IPS-18a (cell line): ENCODE data around the gene NKAP.

Experiments
- H3K27ac ChIP-seq: one replicate; pipeline ENCODE4 v1.5.1; 2013; ENCODE audit warnings: low read length
- H3K27me3 ChIP-seq: one replicate; pipeline ENCODE4 v1.6.1; 2013; ENCODE audit warnings: mild to moderate bottlenecking, low read length; ENCODE audit not compliant: control insufficient read depth, insufficient read depth
- H3K36me3 ChIP-seq: one replicate; pipeline ENCODE4 v1.6.1; 2013; ENCODE audit warnings: low read depth, low read length; ENCODE audit not compliant: control insufficient read depth
- H3K4me1 ChIP-seq: one replicate; pipeline ENCODE4 v1.6.1; 2013; ENCODE audit warnings: low read depth, low read length; ENCODE audit not compliant: control insufficient read depth
- H3K4me3 ChIP-seq: one replicate; pipeline ENCODE4 v1.5.1; 2013; ENCODE audit warnings: low read length
- H3K9ac ChIP-seq: one replicate; pipeline ENCODE4 v1.6.1; 2013; ENCODE audit warnings: mild to moderate bottlenecking, low read length, moderate library complexity
- H3K9me3 ChIP-seq: one replicate; pipeline ENCODE4 v1.6.1; 2013; ENCODE audit warnings: low read depth, low read length; ENCODE audit not compliant: control insufficient read depth

NKAP gene

DNA sequence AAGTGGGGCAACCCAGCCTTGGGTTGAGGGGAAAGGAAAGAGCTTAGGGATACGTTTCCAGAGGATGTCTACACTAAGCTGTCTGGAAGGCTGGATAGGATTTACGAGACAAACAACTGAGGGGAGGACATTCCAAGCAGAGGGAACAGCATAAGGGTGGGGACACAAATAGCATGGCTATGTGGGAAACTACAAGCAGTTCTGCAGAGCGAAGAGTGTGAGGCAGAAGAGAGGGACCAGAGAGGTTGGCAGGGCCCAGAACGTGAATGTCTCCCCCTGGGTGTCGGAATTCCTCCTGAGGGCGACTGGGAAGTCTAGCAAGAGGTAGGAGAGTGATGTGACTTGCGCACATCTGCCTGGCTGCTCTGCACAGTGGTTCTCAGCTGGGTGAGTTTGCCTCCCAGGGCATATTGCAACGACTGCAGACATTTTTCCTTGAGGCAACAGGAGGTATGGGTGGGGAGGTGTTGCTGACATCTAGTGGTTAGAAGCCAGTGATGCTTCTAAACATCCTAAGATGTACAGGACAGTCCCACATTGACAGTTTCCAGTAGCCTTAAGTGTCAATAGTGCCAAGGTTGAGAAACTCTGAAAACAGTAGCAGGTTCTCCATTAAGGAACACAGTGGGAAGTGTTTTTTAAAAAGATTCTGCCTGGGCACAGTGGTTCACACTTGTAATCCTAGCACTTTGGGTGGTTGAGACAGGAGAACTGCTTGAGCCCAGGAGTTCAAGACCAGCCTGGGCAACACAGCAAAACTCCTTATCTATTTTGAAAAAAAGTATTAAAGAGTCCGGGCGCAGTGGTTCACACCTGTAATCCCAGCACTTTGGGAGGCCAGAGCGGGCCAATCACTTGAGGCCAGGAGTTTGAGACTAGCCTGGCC is 62.8 kb downstream of the NKAP start:
- H3K9me3 ChIP-seq: peaks cover 8% of the 10 kb centered on the region
- H3K4me3 ChIP-seq: no peak overlapping the region
- H3K36me3 ChIP-seq: no peaks in the 10 kb centered on the region
- H3K9ac ChIP-seq: no peak overlapping the region
- H3K27ac ChIP-seq: no peak overlapping the region
- no peaks in the 10 kb centered on the region for H3K4me1 ChIP-seq
- no peaks in the 10 kb centered on the region for H3K27me3 ChIP-seq

- no peak overlapping the region for H3K9ac ChIP-seq
- H3K36me3 ChIP-seq: no peaks in the 10 kb centered on the region
- H3K27ac ChIP-seq: no peak overlapping the region
- H3K4me1 ChIP-seq: no peaks in the 10 kb centered on the region
- H3K4me3 ChIP-seq: no peak overlapping the region
- peaks cover 8% of the 10 kb centered on the region for H3K9me3 ChIP-seq
- H3K27me3 ChIP-seq: no peaks in the 10 kb centered on the region
These were observed 63.5 kb downstream of the NKAP start for GRCh38 chrX:119880076-119880475.

DNA sequence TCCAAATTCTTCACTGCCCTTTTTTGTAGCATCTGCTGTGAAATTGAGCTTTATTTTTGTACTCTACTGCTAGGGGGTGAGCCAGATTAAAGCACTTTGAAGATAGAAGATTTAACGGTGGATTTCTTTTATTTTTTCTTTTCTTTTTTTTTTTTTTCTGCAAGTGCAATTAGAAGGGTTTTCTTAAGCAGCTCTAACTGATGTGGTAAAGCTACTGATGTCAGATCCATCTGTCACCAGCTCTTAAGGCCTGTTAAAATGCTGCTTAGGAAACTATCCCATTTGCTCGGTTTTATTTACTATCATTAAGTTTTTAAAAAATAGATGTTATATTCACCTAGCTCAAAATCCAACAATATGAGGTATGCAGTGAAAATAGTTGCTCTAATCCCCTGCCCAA is 64.8 kb downstream of the NKAP start:
- Histone ChIP-seq H3K4me3 (no peak overlapping the region), H3K9me3 (peaks cover 8% of the 10 kb centered on the region)

GRCh38 chrX:119871599-119872395 is 71.8 kb downstream of the NKAP start, which contains the start of the genes NDUFA1 and RNF113A:
Gene NDUFA1 (plus strand): TSS chrX:119871832. CDS start chrX:119871912, 80 bp downstream.
Gene RNF113A (minus strand): TSS chrX:119871733. CDS start chrX:119871613, 120 bp downstream.
- Histone ChIP-seq H3K27ac (peak within 1 kb of the TSS; percentile 61), H3K36me3 (no peaks in the 10 kb centered on the region), H3K27me3 (no peaks in the 10 kb centered on the region), H3K9ac (peak within 1 kb of the TSS; percentile 80), H3K4me1 (no peaks in the 10 kb centered on the region), H3K4me3 (peak within 1 kb of the TSS; percentile 71), H3K9me3 (no peaks in the 10 kb centered on the region)

More for the DNA sequence above, 64.8 kb downstream of the NKAP start:
- H3K36me3 ChIP-seq: no peaks in the 10 kb centered on the region
- H3K27ac ChIP-seq: no peak overlapping the region
- no peak overlapping the region for H3K9ac ChIP-seq
- no peaks in the 10 kb centered on the region for H3K4me1 ChIP-seq
- H3K27me3 ChIP-seq: no peaks in the 10 kb centered on the region

GRCh38 chrX:119871245-119871598 is 72.3 kb downstream of the NKAP start:
- Histone ChIP-seq H3K4me1 (no peaks in the 10 kb centered on the region), H3K27ac (no peak overlapping the region), H3K9me3 (no peaks in the 10 kb centered on the region), H3K9ac (peak overlapping the region; percentile 80), H3K27me3 (no peaks in the 10 kb centered on the region), H3K4me3 (peak overlapping the region; percentile 71), H3K36me3 (no peaks in the 10 kb centered on the region)
